Measurements from ENCODE around the gene MAB21L2.

DNA sequence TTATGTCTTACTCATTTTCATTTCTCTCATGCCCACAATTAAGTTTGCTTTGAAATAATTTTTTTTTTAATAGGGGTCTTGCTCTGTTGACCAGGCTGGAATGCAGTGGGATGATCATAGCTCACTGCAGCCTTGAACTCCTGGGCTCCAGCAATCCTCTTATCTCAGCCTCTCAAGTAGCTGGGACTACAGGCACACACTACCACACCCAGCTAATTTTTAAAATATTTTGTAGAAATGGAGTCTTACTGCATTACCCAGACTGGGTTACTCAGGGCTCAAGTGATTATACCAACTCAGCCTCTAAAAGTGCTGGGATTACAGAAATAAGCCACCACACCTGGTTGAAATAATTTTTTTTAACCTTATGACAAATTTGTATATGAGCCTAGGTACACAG, 19.2 kb upstream of the MAB21L2 start:
- TF ChIP-seq CTCF (IDR thresholded peaks at IDR 0.05; ENCODE audit: poor library complexity, severe bottlenecking) (no peak), POLR2AphosphoS5 (IDR thresholded peaks at IDR 0.05) (no peak)

All from neural cell (in vitro differentiated cells).